GM19468 (cell line): ENCODE results near the gene HSP90AB1.

Experiments
- ATAC-seq: cut with Tn5 transposase; IDR thresholded peaks from one replicate; pipeline ENCODE4 v1.9.1; 2021; ENCODE audit warnings: mild to moderate bottlenecking, moderate library complexity, moderate number of reproducible peaks; ENCODE audit not compliant: unreplicated experiment; ENCODE audit errors: extremely low read depth

The HSP90AB1 gene

GRCh38 chr6:44265007-44265721, 18.3 kb downstream of the HSP90AB1 start, which contains the start of gene NFKBIE:
Gene NFKBIE, minus strand, starts transcription at chr6:44265551. Its CDS starts 205 bp downstream, at chr6:44265346.
- peak; percentile 41 for ATAC-seq

- ATAC-seq: no peak
Measured at GRCh38 chr6:44265722-44266233, 18.9 kb downstream of the HSP90AB1 start.

- no peak for ATAC-seq
Measured at GRCh38 chr6:44266347-44266746, 19.4 kb downstream of the HSP90AB1 start.

- ATAC-seq: no peak
Measured at GRCh38 chr6:44267252-44267651, 20.4 kb downstream of the HSP90AB1 start.

- no peak for ATAC-seq
Measured at GRCh38 chr6:44268095-44268628, 21.3 kb downstream of the HSP90AB1 start.

- ATAC-seq: no peak
Measured at GRCh38 chr6:44269178-44269920, 22.4 kb downstream of the HSP90AB1 start.

- no peak for ATAC-seq
Measured at GRCh38 chr6:44269921-44270525, 23.1 kb downstream of the HSP90AB1 start, which contains the start of gene TMEM151B. Gene TMEM151B, plus strand, starts transcription at chr6:44270450. Its CDS starts 293 bp downstream, at chr6:44270743.

GRCh38 chr6:44270526-44271405, 23.9 kb downstream of the HSP90AB1 start:
- ATAC-seq: no peak

GRCh38 chr6:44271406-44271723, 24.5 kb downstream of the HSP90AB1 start:
- ATAC-seq: no peak

GRCh38 chr6:44271914-44272313, 25.0 kb downstream of the HSP90AB1 start:
- ATAC-seq: no peak

- no peak for ATAC-seq
Measured at GRCh38 chr6:44272529-44272928, 25.6 kb downstream of the HSP90AB1 start.

GRCh38 chr6:44272999-44273566, 26.2 kb downstream of the HSP90AB1 start:
- ATAC-seq: no peak

- no peak for ATAC-seq
Measured at GRCh38 chr6:44273617-44274016, 26.7 kb downstream of the HSP90AB1 start.

- no peak for ATAC-seq
Measured at GRCh38 chr6:44275271-44275748, 28.4 kb downstream of the HSP90AB1 start.

- ATAC-seq: no peak
Measured at GRCh38 chr6:44275749-44276648, 29.1 kb downstream of the HSP90AB1 start.

- ATAC-seq: no peak
Measured at GRCh38 chr6:44276667-44277640, 30.1 kb downstream of the HSP90AB1 start.

GRCh38 chr6:44277763-44278162, 30.9 kb downstream of the HSP90AB1 start:
- no peak for ATAC-seq
